SK-N-SH (cell line): Measurements from ENCODE around the gene LMBR1. TPM values are rescaled to one million over a fixed set of nuclear protein-coding genes. Genes with fewer than 3 reads are reported as not detected.
A peak's percentile ranks its signal among the peaks of the same experiment; 100 is the strongest.

ENCODE experiments used
- CTCF ChIA-PET: fragments of 300-600, 350-600 bp; formaldehyde crosslinking; extraction: SDS; loops from one replicate; lab custom pipeline; 2021; lab: Yijun Ruan, JAX
- POLR2A ChIA-PET: fragments of 350-600 bp; sonication (Branson Sonifier 250); formaldehyde crosslinking; extraction: SDS; loops from one replicate; lab custom pipeline; 2020; ENCODE audit warnings: antibody characterized with exemption, inconsistent platforms; lab: Yijun Ruan, JAX
- DNase-seq: peaks from one replicate; pipeline ENCODE4 v3.0.0; 2012
- H2AFZ ChIP-seq: fragments of 200-600 bp; sonication (generic); 2 replicates; pipeline ENCODE4 v1.8.1; 2016; ENCODE audit warnings: antibody characterized with exemption, mild to moderate bottlenecking, low read depth
- H3F3A ChIP-seq: fragments of 200-600 bp; sonication (generic); replicated peaks from 2 replicates; pipeline ENCODE3; 2016; ENCODE audit warnings: antibody characterized with exemption, mild to moderate bottlenecking; ENCODE audit not compliant: insufficient read depth
- H3K27ac ChIP-seq, 2 experiments: fragments of 200-500 bp in 1 of 2; fragments of 200-600 bp in 1 of 2; sonication (Bioruptor generic) in 1 of 2; sonication (generic), shearing (Covaris generic) in 1 of 2; 2 replicates each; pipeline versions ENCODE4 v1.5.1 to v1.6.1; 2014 to 2016; ENCODE audit warnings: low read depth in 2 of 2, inconsistent platforms in 1 of 2, low read length in 1 of 2, mild to moderate bottlenecking in 1 of 2, mixed read lengths in 1 of 2
- H3K27me3 ChIP-seq: fragments of 200-600 bp; sonication (generic), shearing (Covaris generic); 2 replicates; pipeline ENCODE4 v1.6.1; 2016; ENCODE audit warnings: mixed run types; ENCODE audit not compliant: insufficient read depth
- H3K36me3 ChIP-seq, 2 experiments: fragments of 200-500 bp in 1 of 2; fragments of 200-600 bp in 1 of 2; sonication (Bioruptor generic) in 1 of 2; sonication (generic) in 1 of 2; replicated peaks in 1 of 2; 2 replicates each; pipeline versions ENCODE3 to v1.5.1; 2014 to 2016; ENCODE audit warnings: low read length in 1 of 2, mild to moderate bottlenecking in 1 of 2; ENCODE audit not compliant: insufficient read depth in 2 of 2, control insufficient read depth in 1 of 2
- H3K4me1 ChIP-seq, 2 experiments: fragments of 200-500 bp in 1 of 2; fragments of 200-600 bp in 1 of 2; sonication (Bioruptor generic) in 1 of 2; sonication (generic), shearing (Covaris generic) in 1 of 2; 2 replicates each; pipeline versions ENCODE4 v1.5.1 to v1.6.1; 2014 to 2016; ENCODE audit warnings: low read depth in 1 of 2, low read length in 1 of 2, mixed run types in 1 of 2; ENCODE audit not compliant: insufficient read depth in 2 of 2, control insufficient read depth in 1 of 2
- H3K4me2 ChIP-seq: fragments of 200-600 bp; sonication (generic), shearing (Covaris generic); 2 replicates; pipeline ENCODE4 v1.6.1; 2017; ENCODE audit warnings: mixed run types
- H3K4me3 ChIP-seq, 2 experiments: fragments of 200-500 bp in 1 of 2; fragments of 200-600 bp in 1 of 2; sonication (Bioruptor generic) in 1 of 2; sonication (generic), shearing (Covaris generic) in 1 of 2; 2 replicates each; pipeline versions ENCODE4 v1.5.1 to v1.8.1; 2014 to 2016; ENCODE audit warnings: low read depth in 2 of 2, inconsistent platforms in 1 of 2, low read length in 1 of 2, mild to moderate bottlenecking in 1 of 2, mixed read lengths in 1 of 2, moderate library complexity in 1 of 2
- H3K79me2 ChIP-seq: fragments of 200-600 bp; sonication (generic); 2 replicates; pipeline ENCODE4 v1.8.1; 2017; ENCODE audit warnings: mild to moderate bottlenecking; ENCODE audit not compliant: insufficient read depth
- H3K9ac ChIP-seq: fragments of 200-600 bp; sonication (generic); 2 replicates; pipeline ENCODE4 v1.6.1; 2017; ENCODE audit warnings: mixed run types
- H3K9me2 ChIP-seq: fragments of 200-600 bp; sonication (generic); 2 replicates; pipeline ENCODE4 v1.6.1; 2017; ENCODE audit warnings: mixed run types
- H3K9me3 ChIP-seq: fragments of 200-600 bp; sonication (generic); 2 replicates; pipeline ENCODE4 v1.6.1; 2017; ENCODE audit warnings: mixed run types, mild to moderate bottlenecking, moderate library complexity
- H4K20me1 ChIP-seq: fragments of 200-600 bp; sonication (generic); 2 replicates; pipeline ENCODE4 v1.6.1; 2017; ENCODE audit warnings: mild to moderate bottlenecking, mixed run types; ENCODE audit not compliant: insufficient read depth
- ELF1 ChIP-seq: IDR thresholded peaks from 2 replicates; pipeline ENCODE4 v1.4.0; 2012
- EP300 ChIP-seq, 2 experiments: IDR thresholded peaks; 2 replicates each; pipeline versions ENCODE4 v1.4.0 to v1.6.1; 2012; ENCODE audit warnings: borderline replicate concordance in 1 of 2, low read depth in 1 of 2, low read length in 1 of 2
- EZH2phosphoT487 ChIP-seq: fragments of 200-600 bp; sonication (generic); IDR thresholded peaks from 2 replicates; pipeline ENCODE4 v1.6.1; 2017; ENCODE audit warnings: low read depth, mixed run types, mild to moderate bottlenecking, antibody characterized with exemption, moderate library complexity, borderline replicate concordance
- FOXJ3 ChIP-seq: sonication (generic); formaldehyde crosslinking; IDR thresholded peaks from 2 replicates; pipeline ENCODE4 v1.5.1; 2020; ENCODE audit warnings: mild to moderate bottlenecking, missing genetic modification reagents
- FOXM1 ChIP-seq: IDR thresholded peaks from 2 replicates; pipeline ENCODE4 v1.4.0; 2012; ENCODE audit warnings: low read depth, mild to moderate bottlenecking
- POLR2AphosphoS5 ChIP-seq: IDR thresholded peaks from 2 replicates; pipeline ENCODE4 v1.6.1; 2012; ENCODE audit warnings: low read depth, low read length
- RCOR1 ChIP-seq: fragments of 150-350 bp; IDR thresholded peaks from 2 replicates; pipeline ENCODE4 v1.6.1; 2017; ENCODE audit warnings: antibody characterized with exemption, low read length
- RFX5 ChIP-seq: IDR thresholded peaks from 2 replicates; pipeline ENCODE4 v1.6.1; 2012; ENCODE audit warnings: mild to moderate bottlenecking, improper control_type of control experiment, low read length
- SMC3 ChIP-seq: IDR thresholded peaks from 2 replicates; pipeline ENCODE4 v1.6.1; 2012; ENCODE audit warnings: low read depth, low read length, improper control_type of control experiment
- TCF12 ChIP-seq: IDR thresholded peaks from 2 replicates; pipeline ENCODE4 v1.4.0; 2012
- WGBS: methylation state at CpG from one replicate; pipeline ENCODE4 v1.1.6; 2017; ENCODE audit warnings: low lambda C conversion rate; 5-methylcytosine and 5-hydroxymethylcytosine counted together
- polyA plus RNA-seq, 3 experiments: library from polyadenylated mRNA; depleted of rRNA; stranded (reverse); fragments of >200 nt; gene quantifications; 2 replicates each; pipeline ENCODE4 v1.2.3, GENCODE V29; 2012
- TF ChIP-seq, protein P1 (sequence below): IDR thresholded peaks from 2 replicates; pipeline ENCODE4 v1.4.0; 2012; ENCODE audit warnings: low read depth, borderline replicate concordance
- TF ChIP-seq, protein P2 (sequence below): IDR thresholded peaks from 2 replicates; pipeline ENCODE4; 2012
- TF ChIP-seq, protein P3 (sequence below): fragments of 200-600 bp; sonication (generic); IDR thresholded peaks from 2 replicates; pipeline ENCODE4 v1.6.1; 2017; ENCODE audit warnings: antibody characterized with exemption, mild to moderate bottlenecking, moderate library complexity
- TF ChIP-seq, protein P4 (sequence below): IDR thresholded peaks from 2 replicates; pipeline ENCODE4 v1.4.0; 2012; ENCODE audit warnings: low read depth, borderline replicate concordance
- TF ChIP-seq, protein P5 (sequence below): fragments of 150-350 bp; IDR thresholded peaks from 2 replicates; pipeline ENCODE4 v1.6.1; 2017; ENCODE audit warnings: antibody characterized with exemption, low read length, low read depth, borderline replicate concordance

LMBR1 gene
- polyA plus RNA-seq, 1 of the 3 experiments (the other 2 are of a cell fraction): 24.6 TPM

DNA sequence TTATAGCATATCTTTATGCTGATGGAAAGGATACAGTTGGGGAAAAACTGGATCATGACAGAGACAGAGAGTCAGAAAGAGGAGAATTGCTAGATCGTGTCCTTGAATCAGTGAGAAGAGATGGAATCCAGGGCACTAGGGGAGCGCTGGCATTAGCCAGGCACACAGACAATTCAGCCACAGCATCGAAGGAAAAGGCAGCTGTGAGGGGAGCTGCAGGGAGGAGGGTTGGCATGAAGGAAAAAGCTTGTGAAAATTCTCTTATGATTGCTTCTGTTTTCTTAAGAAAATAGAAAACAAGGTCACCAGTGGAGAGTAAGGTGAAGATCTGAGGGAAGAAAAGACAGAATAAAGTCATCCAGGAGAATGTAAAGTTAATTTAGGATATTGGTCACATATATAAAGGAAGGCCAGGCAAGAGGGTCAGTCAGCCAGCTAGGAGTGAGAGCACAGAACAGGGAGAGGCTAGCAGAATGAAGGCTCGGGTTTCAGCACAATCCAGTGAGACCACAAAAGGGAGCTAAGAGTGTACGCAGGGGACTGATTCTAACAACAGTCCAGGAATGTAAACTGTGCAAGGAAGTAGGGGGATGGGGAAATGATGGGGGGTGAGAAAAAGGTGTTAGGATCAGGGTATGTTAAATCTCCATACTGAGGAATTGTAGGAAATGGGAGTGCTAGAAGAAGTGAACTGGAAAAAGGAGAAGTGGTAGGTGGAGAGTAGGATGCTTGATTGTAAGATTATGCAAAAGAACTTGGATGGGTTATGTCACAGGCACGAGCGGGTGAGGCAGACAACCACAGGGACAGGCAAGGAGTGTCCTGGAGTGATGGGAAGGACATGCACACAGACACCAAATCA, 140.4 kb downstream of the LMBR1 start:
- no peak for DNase-seq
- H3K79me2 ChIP-seq: no peaks in the 10 kb centered on the region

DNA sequence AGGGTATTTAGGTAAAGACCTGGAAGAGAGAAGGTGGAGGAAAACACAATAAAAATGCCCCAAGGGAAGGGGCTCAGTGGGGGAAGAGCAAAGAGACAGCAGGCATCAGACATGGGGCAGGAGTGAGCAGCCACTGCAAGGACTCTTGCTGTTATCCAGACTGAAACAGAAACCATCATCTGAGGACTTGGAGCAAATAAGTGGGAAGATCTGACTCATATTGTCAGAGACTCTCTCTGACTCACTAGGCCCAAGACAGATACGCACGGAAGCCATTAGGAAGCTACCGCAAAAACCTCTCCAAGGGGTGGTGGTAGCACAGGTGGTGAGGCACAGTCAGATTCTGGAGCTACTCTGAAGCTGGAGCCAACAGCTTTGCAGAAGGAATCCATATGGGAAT, 141.7 kb downstream of the LMBR1 start:
- Histone ChIP-seq H3K4me2 (peak overlapping the region; percentile 43), H3K4me1 (no peaks in the 10 kb centered on the region; a peak in 1 of 4 replicates), H3K9ac (no peak overlapping the region), H3K4me3 (no peak overlapping the region; a peak in 1 of 4 replicates), H3K36me3 (peaks cover 15 to 18% of the 10 kb centered on the region in 2 experiments), H3F3A (no peaks in the 10 kb centered on the region), H3K9me3 (no peaks in the 10 kb centered on the region), H4K20me1 (no peaks in the 10 kb centered on the region), H3K9me2 (no peaks in the 10 kb centered on the region), H3K27ac (peak overlapping the region in 1 of 2 experiments; percentile 23; a peak in 1 of 4 replicates), H2AFZ (no peak overlapping the region), H3K27me3 (no peaks in the 10 kb centered on the region), H3K79me2 (no peaks in the 10 kb centered on the region)
- whole genome bisulfite sequencing: 9% methylated on average over 3 of the region's 3 CpGs
- DNase-seq: no peak
- ChIA-PET POLR2A (no interaction called here), CTCF (interaction anchor here (0.8 to 2.1 kb wide), 6 partner anchors 11 to 74 kb away, joined by 3 to 6 read pairs (median 3); no protein-coding TSS in a partner anchor)
- TF ChIP-seq, protein P1, sequence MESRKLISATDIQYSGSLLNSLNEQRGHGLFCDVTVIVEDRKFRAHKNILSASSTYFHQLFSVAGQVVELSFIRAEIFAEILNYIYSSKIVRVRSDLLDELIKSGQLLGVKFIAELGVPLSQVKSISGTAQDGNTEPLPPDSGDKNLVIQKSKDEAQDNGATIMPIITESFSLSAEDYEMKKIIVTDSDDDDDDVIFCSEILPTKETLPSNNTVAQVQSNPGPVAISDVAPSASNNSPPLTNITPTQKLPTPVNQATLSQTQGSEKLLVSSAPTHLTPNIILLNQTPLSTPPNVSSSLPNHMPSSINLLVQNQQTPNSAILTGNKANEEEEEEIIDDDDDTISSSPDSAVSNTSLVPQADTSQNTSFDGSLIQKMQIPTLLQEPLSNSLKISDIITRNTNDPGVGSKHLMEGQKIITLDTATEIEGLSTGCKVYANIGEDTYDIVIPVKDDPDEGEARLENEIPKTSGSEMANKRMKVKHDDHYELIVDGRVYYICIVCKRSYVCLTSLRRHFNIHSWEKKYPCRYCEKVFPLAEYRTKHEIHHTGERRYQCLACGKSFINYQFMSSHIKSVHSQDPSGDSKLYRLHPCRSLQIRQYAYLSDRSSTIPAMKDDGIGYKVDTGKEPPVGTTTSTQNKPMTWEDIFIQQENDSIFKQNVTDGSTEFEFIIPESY: peak; percentile 62
- no peak for TF ChIP-seq FOXM1
- TF ChIP-seq, protein P2, sequence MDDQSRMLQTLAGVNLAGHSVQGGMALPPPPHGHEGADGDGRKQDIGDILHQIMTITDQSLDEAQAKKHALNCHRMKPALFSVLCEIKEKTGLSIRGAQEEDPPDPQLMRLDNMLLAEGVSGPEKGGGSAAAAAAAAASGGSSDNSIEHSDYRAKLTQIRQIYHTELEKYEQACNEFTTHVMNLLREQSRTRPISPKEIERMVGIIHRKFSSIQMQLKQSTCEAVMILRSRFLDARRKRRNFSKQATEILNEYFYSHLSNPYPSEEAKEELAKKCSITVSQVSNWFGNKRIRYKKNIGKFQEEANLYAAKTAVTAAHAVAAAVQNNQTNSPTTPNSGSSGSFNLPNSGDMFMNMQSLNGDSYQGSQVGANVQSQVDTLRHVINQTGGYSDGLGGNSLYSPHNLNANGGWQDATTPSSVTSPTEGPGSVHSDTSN: peak; percentile 75
- TF ChIP-seq, protein P3, sequence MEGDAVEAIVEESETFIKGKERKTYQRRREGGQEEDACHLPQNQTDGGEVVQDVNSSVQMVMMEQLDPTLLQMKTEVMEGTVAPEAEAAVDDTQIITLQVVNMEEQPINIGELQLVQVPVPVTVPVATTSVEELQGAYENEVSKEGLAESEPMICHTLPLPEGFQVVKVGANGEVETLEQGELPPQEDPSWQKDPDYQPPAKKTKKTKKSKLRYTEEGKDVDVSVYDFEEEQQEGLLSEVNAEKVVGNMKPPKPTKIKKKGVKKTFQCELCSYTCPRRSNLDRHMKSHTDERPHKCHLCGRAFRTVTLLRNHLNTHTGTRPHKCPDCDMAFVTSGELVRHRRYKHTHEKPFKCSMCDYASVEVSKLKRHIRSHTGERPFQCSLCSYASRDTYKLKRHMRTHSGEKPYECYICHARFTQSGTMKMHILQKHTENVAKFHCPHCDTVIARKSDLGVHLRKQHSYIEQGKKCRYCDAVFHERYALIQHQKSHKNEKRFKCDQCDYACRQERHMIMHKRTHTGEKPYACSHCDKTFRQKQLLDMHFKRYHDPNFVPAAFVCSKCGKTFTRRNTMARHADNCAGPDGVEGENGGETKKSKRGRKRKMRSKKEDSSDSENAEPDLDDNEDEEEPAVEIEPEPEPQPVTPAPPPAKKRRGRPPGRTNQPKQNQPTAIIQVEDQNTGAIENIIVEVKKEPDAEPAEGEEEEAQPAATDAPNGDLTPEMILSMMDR: no peak
- TF ChIP-seq EZH2phosphoT487: no peak
- TF ChIP-seq, protein P4, sequence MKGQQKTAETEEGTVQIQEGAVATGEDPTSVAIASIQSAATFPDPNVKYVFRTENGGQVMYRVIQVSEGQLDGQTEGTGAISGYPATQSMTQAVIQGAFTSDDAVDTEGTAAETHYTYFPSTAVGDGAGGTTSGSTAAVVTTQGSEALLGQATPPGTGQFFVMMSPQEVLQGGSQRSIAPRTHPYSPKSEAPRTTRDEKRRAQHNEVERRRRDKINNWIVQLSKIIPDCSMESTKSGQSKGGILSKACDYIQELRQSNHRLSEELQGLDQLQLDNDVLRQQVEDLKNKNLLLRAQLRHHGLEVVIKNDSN: no peak

More for the DNA sequence above, 140.4 kb downstream of the LMBR1 start:
- no peaks in the 10 kb centered on the region; a peak in 1 of 4 replicates for H3K4me1 ChIP-seq
- 81% methylated on average over 7 of the region's 7 CpGs for WGBS
- TF ChIP-seq RCOR1: no peak
- TF ChIP-seq TCF12: no peak
- no peak for TF ChIP-seq ELF1
- no peak for TF ChIP-seq SMC3
- TF ChIP-seq, protein P3: no peak
- no peak for TF ChIP-seq EP300 (IDR thresholded peaks at IDR 0.05; ENCODE audit: borderline replicate concordance in 1 of 2, low read depth in 1 of 2, low read length in 1 of 2)
- TF ChIP-seq, protein P5, sequence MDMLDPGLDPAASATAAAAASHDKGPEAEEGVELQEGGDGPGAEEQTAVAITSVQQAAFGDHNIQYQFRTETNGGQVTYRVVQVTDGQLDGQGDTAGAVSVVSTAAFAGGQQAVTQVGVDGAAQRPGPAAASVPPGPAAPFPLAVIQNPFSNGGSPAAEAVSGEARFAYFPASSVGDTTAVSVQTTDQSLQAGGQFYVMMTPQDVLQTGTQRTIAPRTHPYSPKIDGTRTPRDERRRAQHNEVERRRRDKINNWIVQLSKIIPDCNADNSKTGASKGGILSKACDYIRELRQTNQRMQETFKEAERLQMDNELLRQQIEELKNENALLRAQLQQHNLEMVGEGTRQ: no peak
- no peak for TF ChIP-seq POLR2AphosphoS5
- no peak for TF ChIP-seq FOXJ3 (CRISPR knock-in tag)
- TF ChIP-seq, protein P4: no peak
- TF ChIP-seq RFX5: no peak
- H3K27ac ChIP-seq: no peak overlapping the region
- H3K9me3 ChIP-seq: no peaks in the 10 kb centered on the region
- no peaks in the 10 kb centered on the region for H3K27me3 ChIP-seq
- H3K4me2 ChIP-seq: no peak overlapping the region
- peaks cover 17 to 19% of the 10 kb centered on the region in 2 experiments for H3K36me3 ChIP-seq
- H3K9me2 ChIP-seq: no peaks in the 10 kb centered on the region
- H3F3A ChIP-seq: no peaks in the 10 kb centered on the region
- H3K9ac ChIP-seq: no peak overlapping the region
- CTCF ChIA-PET: interaction anchor here (0.8 to 2.1 kb wide), 5 partner anchors 9 to 76 kb away, joined by 3 to 6 read pairs (median 3); no protein-coding TSS in a partner anchor
- POLR2A ChIA-PET: interaction anchor here (0.6 kb wide), 1 partner anchor 24 kb away, joined by 4 read pairs; no protein-coding TSS in a partner anchor
- H4K20me1 ChIP-seq: no peaks in the 10 kb centered on the region
- no peak overlapping the region for H3K4me3 ChIP-seq
- H2AFZ ChIP-seq: no peak overlapping the region
